SHP77 treated with DMSO at 0.1 percent for 48 hours (cell line): ENCODE results near the gene DCC.
"Not testable (repeated sequence)": the region's sequence is repeated elsewhere in the genome, so short reads cannot be mapped to it uniquely, and the experiment has no call there.

Experiments
- DNase-seq: peaks from one replicate; lab custom pipeline; 2025; lab: John Stamatoyannopoulos, UW

The DCC gene

DNA sequence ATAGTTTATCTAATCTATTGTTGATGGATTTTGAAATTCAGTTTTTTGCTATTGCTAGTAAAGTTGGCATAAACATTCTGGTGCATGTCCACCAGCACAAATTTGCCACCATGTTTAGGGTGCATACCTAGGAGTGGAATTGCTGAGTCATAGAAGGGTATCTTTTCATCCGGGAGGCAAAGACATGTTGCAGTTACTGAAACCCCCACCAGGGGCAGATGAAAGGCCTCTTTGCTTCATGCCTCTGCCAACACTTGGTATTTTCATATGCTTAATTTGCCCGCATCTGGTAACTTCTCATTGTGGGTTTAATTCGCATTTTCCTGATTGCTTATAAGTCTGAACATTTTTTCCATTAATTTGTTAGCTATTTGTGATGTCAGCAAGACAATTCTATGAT, 8.2 kb downstream of the DCC start:
- no peak for DNase-seq

DNA sequence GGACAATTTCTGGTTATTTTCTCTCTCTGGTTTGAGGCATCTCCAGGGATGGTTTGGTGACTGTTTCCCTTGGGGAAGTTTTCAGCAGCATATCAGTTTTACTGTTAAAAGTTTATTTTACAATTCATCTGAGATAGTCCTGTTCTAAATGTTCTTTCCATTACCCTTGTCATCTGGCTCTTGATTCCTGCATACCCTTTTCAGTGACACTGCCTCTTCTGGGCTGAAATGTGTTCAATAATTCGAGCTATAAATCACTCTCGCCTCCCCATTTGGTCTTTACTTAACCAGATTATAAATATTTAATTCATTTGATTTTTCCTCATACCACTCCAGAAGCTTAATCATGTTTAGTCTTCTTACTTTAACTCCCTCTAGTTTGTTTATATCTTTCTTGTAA, 9.5 kb downstream of the DCC start:
- DNase-seq = no peak

DNA sequence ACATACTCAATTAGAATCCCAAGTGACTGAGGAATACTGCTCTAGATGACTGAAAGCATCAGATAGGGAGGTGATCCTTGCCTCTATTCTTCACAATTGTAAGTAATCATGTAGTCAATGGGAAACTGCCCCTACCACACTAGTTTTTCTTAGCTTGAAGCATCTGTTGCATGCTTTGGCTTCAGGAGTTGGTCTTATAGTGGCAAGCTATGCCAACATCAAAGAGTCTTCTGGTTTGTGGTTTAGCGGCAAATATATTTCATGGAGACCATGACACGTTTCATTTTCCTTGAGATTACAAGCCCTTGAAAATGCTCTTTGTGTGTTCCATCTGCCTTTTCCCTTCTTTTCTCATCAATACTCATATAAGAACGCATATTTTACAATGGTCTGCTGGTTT, 12.9 kb downstream of the DCC start:
- no peak for DNase-seq

DNA sequence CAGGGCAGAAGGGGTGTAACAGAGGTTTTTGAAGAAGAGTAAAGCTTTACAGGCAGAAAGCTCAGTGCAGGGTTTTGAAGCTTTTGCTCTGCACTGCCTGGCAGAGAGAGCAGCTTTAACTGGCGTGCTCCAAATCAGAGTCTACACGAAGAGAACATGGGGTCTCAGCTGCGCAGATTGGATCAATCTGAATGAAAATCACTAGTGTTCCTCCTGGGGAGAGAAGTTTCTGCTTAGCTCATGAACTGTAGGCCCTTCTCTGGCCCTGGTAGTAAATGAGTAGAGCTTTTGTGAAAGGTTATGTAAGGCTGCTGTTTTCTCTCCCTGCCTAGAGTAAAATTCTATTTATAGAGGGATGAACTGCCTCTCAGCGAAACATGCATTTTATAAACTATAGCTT, 13.6 kb downstream of the DCC start:
- DNase-seq = no peak

DNA sequence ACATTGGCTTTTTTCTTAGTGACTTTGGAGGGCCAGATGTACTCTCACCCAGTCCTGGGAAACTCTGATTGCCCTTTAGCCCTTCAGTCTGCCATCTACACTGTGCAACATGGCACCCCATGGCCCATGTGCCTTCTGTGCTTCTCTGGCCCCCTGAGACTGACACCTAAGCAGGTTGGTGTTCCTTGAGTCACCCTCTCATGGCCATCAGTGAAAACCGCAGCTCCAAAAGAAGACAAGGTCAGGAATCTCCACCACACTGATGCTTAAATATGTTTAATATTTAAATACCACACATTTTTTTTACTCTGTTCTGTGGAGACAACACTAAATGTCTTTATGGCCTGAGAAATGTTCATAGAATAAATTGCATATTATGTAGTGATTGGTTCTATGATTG, 23.9 kb downstream of the DCC start:
- no peak for DNase-seq

DNA sequence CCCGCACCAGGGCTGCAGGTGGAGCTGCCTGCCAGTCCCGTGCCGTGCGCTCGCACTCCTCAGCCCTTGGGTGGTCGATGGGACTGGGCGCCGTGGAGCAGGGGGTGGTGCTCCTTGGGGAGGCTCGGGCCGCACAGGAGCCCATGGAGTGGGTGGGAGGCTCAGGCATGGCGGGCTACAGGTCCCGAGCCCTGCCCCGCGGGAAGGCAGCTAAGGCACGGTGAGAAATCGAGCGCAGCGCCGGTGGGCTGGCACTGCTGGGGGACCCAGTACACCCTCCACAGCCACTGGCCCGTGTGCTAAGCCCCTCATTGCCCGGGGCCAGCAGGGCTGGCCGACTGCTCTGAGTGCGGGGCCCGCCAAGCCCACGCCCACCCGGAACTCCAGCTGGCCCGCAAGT, 26.9 kb downstream of the DCC start:
- DNase-seq = not testable (repeated sequence)

DNA sequence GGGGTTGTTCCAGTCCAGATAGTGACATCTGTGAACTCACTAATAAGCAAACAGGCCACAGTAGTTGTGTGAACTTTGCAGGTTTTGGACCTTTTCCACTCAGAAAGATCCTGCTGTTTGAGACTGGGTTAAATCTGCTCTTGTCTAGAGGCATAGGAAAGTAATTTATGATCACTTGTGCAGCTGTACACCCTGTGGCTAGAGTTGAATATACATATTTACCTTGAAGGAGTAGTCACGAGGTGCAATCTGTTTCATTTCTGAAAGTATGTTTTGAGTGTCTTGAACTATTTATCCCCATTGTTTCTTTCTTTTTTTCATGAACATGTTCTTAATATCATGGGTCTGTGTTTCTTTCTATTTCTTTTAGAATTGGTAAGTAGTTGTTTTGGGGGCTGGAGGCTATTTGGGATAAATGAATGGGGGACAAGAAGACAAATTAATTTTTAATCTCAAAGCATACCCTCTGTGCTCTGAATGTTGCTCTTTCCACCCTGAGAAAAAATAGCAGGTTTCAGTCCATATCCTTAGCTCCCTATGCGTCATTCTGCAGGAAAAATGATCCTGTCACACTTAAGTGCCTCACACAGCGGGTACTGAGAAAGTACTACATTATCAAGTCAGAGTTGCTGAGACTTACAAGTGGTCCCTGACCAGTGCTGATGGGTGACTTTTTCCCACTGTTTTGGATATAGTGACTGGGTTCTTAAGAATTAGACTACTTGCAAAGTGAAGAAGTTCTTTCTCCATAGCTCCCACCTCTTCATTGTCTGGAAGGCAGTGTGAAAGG, 28.2 kb downstream of the DCC start:
- DNase-seq = no peak

DNA sequence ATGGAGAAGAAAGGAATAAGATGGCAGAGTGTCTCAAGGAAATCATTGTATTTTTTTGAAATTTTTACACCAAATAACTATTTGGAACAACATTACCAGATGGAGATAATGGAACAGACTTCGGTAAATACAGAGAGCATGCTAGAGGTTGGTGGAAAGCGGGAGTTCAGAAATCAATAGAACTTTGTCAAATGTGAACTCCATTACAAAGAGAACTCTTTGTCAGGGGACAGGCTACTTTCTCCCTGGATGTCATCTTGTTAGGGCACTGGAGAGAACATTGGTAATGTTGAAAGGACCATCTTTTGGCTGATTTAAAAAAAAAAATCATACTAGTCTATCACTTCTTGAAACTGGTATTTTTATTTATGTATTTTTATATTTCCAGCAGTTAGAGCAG, 30.8 kb downstream of the DCC start:
- DNase-seq = no peak

DNA sequence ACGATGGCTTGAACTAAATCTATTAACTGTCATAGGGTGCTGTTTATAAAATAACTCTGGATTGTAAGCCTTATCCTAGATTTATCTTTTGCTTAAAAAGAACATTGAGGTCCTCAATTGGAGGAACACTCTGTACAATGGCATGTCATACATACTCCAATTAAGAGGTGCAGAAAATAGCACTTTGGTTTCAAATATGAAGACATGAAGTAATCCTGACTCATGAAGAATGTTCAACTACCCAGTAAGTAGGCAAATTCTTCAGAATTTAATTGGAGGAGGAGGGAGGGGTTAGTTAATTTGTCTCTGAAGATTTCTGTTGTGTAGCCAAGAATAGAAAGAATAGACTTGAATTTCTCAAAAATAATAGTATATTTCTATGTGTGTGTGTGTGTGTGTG, 36.1 kb downstream of the DCC start:
- DNase-seq = no peak

DNA sequence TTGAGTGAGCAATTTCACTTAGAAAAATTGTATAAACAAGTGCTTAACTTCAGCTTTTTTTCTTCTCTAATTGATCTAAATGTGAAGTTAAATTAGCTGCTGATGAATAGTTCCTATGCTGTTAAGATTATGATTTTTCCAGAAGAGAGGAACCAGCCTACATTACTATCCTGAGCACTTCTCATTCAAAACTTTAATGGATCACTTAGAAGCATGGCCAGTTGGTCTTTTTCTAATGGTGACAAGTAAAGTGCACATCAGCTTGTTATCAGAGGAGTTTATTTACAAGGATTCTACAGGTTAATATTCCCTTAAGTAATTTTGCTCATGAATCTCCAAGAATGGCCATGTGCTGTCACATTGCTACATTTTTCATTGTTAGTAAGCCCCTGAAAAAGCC, 37.1 kb downstream of the DCC start:
- DNase-seq = no peak

DNA sequence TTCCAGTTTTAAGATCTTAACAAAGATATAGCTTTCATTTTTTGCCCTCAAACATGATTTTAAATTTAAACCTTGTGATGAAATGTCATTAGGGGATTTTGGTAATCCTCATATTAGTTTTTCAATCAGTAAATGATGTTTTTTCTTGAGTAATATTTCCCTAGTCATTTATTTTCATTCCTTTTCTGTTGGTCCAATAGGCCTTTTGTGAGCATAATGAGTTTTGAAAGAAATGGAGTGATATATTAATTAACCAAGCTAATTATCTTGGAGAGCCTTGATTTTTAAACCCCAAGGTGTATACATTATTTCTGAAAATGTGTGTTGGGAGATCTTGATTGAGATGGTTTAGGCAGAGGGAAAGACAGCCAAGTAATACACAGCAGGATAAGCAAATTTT, 46.3 kb downstream of the DCC start:
- no peak for DNase-seq

DNA sequence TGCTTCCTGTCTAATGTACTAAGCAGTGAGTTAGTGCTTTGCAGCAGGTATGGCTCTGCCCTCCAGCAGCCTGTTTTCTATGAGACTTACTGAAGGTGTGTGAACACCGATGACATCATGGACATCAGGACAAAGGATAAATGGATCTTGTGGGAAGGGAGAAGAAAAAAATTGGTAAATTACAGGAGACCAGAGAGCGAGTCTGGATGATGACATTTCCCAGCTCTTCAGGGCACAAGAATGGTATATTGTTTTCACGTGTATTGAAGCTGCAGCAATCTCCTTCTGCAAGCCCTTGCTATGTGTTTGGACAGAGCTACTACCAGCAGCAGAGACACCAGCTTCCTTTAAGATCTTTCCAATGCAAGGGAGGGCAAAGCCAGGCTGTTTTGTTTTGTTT, 47.2 kb downstream of the DCC start:
- DNase-seq = no peak

DNA sequence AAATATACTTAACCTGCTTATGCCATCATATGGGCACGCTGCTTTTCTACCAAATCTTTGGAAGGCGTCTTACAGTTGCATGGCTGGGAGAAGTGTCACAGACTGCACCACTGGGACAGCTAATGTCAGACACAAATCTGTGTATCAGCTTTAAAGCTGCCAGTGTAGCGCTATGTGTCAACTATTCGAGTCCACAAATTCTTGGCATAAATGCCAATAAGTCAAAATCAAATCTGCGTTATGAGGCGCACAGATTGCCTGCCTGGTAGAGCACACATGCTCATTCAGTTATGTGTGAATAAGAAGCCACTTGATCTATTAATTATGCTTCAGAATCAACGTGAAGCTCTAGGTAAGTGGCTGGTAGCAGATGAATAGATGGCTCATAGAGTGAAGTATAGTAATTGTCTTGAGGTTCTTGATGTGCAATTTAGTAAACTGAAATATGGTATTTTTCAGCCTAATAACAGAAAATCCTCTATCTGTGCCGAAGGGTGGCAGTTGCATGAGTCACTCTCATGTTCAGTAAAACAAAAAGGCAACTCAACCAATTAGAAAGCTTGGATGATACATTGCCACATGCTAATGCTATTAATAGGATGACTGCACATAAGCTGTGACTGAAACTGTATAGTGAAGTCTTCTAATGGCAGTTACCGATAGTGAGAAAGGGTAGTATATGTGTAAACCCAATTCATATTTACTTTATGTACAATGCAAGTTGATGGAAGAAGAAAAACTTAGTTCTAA, 52.0 kb downstream of the DCC start:
- DNase-seq = no peak

DNA sequence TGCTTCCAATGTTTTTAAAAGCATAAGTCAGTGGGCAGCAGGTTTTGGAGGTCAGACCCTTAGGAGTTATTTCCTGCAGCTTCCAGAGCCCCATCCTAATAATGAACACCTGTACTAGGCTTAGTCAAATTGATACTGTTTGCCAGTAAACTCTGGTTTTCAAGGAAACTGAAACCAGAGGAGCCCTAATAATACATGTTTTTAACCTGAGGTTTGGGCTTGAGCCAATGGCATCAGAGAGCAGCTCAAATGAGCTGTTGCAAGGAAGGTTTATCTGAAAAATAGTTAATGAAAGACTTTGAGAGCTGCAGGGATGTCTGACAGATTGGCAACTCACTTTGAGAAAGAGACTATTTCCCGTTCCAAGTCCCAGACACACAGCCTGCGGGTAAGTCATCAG, 54.6 kb downstream of the DCC start:
- DNase-seq = no peak

DNA sequence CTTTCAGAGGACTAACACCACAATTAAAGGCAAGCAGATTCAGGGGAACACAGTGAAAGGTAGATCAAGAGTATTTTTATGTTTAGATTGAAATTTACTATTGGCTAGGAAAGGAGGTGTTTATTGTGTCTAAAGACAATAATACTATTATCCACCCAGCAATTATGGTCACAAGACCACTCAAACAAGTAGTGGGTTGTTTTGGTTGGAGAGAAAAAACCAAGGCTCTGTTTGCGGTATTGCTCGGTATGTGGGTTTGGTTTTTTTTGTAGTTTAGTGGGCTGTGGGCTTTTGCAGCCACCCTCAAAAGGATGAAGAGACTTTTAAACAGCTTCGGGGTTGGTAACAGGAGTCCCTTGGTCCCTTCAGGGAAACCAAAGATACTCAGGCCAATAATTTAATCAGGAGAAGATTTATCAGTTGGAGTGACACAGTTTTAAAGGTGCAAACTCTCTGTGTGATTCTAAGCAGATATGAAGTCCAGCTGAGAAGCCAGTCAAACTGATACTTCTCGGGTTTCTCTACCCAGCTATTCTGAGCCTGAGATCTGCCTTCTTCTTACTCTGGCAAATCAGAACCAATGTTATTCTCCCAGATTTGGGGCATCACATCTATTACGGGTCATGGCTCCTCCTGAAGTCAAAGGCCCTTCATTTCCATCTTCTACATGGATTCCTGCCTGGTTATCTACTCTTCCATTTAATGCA, 55.3 kb downstream of the DCC start:
- DNase-seq = no peak

DNA sequence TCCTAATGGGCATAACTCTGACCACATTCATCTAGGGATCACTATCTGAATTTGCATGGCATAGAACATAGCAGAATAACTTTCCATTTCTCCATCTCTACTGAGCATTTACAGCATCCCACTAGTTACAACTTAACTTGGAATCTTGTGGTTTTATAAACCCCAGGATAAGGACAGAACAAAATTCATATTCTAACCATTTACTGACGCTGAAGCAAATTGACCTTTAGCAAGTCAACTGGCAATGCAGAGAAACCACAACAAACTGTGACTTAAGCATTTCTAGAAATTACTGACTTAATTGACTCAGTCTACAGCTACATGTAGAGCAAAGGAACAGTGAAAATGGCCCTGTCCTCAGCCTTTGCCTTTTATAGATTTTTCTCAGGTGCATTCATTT, 61.2 kb downstream of the DCC start:
- no peak for DNase-seq

DNA sequence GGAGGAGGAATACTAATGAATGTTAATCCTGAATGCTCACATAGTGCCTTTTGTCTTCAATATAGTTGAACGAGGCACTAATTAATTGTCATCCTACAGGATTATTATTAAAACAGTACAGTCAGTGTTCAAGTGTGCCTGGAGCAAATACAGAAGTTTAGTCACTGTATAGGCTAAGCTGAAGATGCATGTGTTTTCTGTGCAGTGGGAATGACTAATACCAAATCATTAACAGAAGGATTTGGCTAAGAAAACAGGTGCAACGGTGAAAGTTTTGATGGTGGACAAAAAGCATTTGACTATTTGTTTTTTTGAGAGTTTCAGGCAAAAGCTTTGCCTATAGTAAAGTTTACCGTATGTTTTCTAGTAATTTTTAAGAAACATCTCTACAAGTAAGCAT, 62.8 kb downstream of the DCC start:
- no peak for DNase-seq

DNA sequence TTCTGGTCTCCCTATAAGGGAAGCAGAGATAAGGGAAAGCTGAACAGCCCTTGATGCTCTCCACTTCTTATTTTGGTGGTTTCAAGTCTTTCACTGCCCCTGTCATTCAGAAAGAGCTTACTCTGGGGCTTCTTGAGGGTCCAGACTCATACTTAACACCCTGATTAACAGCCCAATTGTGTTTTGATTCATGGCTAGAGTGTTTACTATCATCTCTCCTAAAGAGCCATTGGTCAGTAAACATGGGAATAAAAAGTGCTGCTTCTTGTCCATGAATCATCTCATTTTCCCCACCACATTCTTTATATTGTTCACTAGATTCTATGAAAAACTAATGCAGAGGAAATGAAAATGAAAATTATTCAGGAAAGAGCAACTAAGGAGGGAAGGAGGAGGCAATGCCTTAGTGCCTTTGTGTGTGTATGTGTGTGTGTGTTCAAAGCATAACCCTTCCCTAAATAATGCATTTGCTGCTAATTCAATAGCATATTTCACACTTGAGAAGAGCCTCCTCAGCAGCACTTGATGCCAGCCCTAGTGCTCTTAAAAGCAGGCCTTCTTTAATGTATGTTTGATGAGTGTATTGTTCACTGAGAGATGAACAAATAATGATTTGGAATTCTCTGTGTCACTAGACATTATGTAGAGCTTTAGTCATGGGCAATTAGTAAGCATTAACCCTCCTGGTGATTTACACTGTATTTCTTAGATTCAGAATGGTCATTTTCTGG, 63.5 kb downstream of the DCC start:
- no peak for DNase-seq

DNA sequence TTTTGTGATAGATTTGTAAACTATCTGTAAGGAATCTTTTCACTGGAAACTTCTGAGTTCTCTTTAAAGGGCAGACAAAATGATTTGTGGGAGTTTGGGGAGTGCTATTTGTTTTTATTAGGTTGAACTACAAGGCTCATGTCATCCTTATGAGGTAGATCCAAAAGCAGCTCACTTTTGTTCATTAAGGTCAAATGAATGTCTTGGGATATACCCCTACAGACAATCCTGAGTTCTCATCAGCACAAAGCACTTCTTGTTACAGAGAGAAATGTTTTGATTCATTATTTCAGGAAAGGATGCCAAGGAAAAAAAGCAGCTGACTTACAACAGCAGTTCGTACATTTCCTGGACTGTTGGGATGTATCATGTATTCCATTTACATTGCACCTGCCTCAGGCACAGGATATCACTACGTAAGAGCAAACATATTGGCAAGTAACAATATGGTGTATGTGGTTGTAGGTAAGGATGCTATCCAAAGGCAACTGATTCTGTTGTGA, 68.9 kb downstream of the DCC start:
- no peak for DNase-seq

DNA sequence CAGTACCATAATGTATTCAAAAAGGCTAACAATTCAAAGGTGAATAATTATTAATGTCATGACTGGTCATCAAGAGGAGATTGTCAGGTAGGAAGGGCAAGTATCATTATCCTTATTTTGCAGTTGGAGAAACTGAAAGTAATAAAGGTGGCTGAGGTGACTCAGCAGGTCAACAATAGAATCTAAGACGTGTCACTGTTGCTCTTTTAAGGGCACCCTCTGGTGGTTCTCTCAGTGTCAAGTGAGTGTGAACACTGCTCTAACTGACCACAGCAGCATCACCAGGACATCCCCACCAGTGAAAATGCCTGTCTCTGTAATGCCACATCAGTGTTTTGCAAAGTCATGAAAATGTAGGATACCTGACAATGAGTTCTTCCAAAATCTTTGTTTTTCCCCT, 69.7 kb downstream of the DCC start:
- DNase-seq = no peak

DNA sequence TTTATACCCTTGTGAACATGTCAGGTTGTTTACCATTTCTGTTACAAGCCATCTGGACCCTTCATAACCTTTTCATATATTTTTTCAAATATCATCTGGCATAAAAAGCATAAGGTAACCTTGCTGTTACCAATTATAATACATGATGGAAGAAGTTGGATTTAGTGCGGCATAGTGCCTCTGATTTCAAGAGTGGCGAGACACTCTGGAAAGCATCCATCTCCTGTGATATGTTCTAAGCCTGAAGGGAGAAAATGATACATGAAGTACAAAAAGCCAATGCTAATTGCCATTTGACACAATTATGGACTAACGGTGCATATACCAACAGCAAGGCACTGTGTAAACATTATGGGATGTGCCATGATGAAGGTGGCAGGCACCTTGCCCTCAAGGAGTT, 75.1 kb downstream of the DCC start:
- no peak for DNase-seq

DNA sequence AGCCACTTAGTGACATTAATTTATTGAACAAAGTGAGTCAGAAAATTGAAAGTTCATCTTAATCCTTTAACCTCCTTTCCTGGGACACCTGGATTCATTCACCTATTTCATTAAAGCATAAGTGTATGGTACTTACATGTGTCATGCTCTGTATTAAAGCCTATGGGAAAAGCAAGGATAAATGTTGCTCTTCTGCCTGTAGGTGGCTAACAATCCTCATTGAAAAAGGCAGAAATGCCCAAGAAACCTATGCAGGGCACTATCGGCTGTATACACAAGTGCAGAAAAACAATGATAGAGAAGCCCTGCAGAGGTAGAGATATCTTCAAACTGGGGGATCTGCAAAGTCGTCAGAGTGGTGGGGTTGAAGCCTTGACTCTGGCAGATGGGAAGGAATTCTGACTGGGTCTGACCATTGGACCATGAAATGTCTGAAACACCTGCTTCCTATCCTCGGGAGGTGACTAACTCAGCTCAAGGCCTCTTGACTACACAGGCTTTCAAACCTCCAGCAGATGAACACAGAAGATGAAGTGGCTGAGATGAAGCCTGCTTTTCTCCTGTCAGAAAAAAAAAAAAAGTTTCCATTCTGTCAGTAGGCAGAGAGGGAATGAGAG, 83.1 kb downstream of the DCC start:
- DNase-seq = no peak
